Dermis microvascular lymphatic vessel endothelial cell (primary cell): ENCODE measurements around the gene GSC. TPM values are rescaled to one million over a fixed set of nuclear protein-coding genes. Genes with fewer than 3 reads are reported as not detected.
"Not testable (repeated sequence)": the region's sequence is repeated elsewhere in the genome, so short reads cannot be mapped to it uniquely, and the experiment has no call there.

Experiments
- DNase-seq, 2 donors: peaks; one replicate each; pipeline versions ENCODE4 v3.0.0 to v3.0.0-alpha.2; 2010; ENCODE audit warnings: low read depth in 2 of 2
- total RNA-seq: library from RNA; depleted of rRNA; stranded (reverse); fragments of >200 nt; gene quantifications from 2 replicates; pipeline ENCODE4 v1.2.1, GENCODE V29; 2014

The GSC gene
- total RNA-seq, 1 donor from 2014 or later, result not detected

DNA sequence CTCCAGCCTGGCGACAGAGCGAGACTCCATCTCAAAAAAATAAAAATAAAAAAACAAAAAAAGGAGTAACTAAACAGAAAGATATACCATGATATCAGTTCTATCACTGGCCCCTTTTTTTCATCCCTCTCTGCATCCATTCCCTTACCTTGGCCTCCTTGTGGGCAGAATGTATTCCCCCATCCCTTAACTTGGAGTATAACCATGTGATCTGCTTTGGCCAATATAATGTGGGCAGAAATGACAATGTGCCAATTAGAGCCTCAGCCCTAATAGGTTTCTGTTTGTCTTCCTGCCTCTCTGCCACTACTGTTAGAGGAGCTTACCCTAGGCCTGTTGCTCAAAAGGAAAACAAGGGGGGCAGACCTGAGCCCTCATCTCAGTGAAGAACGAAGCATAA lies 23.8 kb downstream of the GSC start:
- no peak for DNase-seq

DNA sequence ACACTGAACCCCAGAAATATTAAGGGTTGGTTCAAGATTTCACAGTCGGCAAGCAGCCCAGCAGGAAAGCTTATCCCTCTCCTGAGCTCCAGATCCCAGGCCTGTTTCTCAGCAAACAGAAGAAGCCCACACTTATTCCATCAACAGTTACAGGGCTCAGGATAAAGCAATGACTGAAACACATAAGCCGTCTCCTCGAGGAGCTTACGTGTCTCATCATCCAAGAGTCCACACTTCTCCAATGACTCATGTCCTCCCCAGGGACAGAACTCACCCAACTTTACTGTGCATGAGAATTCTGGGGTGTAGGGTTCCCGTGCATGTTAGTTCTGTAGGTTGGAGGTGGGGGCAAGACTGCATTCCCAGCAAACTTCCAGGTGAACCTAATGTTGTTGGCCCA lies 31.2 kb downstream of the GSC start:
- DNase-seq, result no peak

DNA sequence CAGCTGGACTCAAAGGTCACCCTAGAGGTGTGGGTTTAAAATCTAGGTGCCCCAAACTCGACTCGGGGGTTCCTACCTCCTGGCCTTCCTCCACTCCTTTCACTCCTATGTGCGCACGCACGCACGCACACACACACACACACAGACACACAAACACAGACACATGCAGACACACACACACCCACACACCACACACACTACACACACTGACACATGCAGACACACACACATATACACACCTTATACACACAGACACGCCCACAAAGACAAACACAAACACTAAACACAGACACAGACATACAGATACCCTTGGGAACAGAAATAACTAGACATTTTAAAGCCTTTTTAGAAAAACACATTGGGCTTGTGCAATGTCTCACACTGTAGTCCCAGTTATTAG lies 31.8 kb downstream of the GSC start:
- no peak for DNase-seq

DNA sequence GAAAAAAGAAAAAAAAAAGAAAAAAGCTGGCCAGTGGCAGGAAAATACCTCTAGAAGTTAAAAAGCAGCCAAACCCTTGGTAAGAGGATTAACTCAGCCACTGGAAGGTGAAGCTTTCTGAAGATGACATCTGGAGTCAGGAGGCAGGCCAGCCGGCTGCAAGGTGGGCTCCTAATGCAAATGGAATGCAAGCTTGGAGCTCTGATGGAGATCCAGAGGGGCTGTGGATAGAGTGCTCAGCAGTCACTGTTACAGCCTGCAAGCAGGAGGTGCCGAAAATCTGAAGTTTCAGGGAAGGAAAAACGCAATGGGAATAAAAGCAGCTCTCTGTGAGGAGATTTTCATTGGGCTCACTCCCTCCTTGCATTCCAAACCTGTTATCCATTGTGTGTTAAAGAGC lies 41.0 kb downstream of the GSC start:
- no peak for DNase-seq

DNA sequence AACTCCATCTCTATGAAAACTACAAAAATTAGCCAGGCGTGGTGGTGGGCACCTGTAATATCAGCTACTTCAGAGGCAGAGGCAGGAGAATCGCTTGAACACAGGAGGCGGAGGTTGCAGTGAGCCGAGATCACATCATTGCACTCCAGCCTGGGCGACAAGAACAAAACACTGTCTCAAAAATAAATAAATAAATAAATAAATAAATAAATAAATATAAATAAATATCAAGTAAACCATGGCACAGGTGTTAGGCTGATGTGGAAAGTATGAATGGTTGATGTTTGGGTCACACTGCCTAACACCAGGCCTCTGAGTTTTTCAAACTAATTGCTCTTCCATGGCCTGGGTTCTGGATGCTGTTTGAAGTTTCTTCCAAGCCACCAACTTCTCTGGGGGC lies 41.5 kb downstream of the GSC start:
- not testable (repeated sequence) for DNase-seq

DNA sequence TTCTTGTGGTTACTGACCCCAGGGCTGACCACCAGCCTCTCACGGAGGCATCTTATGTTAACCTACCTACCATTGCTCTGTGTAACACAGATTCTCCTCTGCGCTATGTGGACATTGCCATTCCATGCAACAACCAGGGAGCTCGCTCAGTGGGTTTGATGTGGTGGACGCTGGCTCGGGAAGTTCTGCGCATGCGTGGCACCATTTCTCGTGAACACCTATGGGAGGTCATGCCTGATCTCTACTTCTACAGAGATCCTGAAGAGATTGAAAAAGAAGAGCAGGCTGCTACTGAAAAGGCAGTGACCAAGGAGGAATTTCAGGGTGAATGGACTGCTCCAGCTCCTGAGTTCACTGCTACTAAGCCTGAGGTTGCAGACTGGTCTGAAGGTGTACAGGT lies 43.3 kb downstream of the GSC start:
- not testable (repeated sequence) for DNase-seq

DNA sequence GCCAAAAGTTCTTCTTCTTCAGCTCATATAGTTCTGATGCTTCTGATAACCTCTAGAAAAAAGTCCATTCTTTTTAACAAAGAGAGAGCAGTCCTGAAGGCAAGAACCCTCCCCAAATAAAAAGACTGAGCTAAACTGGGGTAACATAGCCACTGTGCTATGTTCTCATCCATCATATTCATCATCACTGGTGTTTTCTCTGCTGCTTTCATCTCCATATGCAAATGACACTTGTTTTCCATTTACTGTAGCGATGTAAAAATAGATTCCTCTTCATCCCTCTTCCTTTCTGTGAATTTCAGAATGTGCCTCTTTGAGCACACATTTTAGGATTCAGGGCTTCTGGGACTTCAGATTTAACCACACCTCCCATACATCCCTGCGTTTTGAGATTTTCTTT lies 44.9 kb downstream of the GSC start:
- DNase-seq, result no peak

DNA sequence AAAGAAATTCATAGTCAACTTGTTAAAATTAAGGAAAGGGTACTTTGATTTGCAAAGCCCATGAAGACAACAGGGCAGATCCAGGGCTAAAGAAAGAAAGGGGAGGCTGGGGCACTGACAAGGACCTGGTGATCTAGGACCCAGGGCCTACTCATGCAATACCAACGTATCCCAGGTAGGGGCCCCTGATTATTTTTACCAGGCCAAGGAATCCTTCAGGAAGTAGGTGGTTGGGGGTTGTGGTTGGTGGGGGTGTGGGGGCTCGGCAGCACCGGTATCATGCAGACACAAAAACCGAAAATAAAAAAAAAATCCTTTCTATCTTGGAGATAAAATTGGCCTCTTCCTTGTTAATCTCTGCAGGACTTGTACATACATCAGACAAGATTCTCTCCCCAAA lies 47.5 kb downstream of the GSC start:
- DNase-seq, result no peak

Other genes with a start within 250 kb of the GSC start
- not detected in 2 replicates for gene SERPINA4, start 208.7 kb downstream of the GSC start, total RNA-seq
- 0.26 and 0.38 TPM in 2 replicates for gene SERPINA5, start 188.7 kb downstream of the GSC start, total RNA-seq
- under 0.01 TPM in 1 of 2 replicates, not detected in the other for gene SERPINA3, start 157.7 kb downstream of the GSC start, total RNA-seq